DOHH2 (cell line): ENCODE data around the gene SRC.

Experiments
- H3F3A ChIP-seq: fragments of 200-600 bp; sonication (generic), shearing (Covaris generic); 2 replicates; pipeline ENCODE4 v1.6.0; 2016; ENCODE audit warnings: antibody characterized with exemption, mild to moderate bottlenecking; ENCODE audit not compliant: control insufficient read depth, insufficient read depth
- H3K27ac ChIP-seq: fragments of 200-600 bp; sonication (generic); 2 replicates; pipeline ENCODE4 v1.5.1; 2014; ENCODE audit warnings: low read depth, mild to moderate bottlenecking, low read length, moderate library complexity
- H3K27me3 ChIP-seq: fragments of 200-600 bp; sonication (generic); 2 replicates; pipeline ENCODE4 v1.6.1; 2014; ENCODE audit warnings: mild to moderate bottlenecking, low read length, mixed read lengths; ENCODE audit not compliant: control insufficient read depth
- H3K36me3 ChIP-seq: fragments of 200-600 bp; sonication (generic); 2 replicates; pipeline ENCODE4 v1.6.1; 2014; ENCODE audit warnings: mild to moderate bottlenecking, low read length, moderate library complexity, mixed read lengths; ENCODE audit not compliant: control insufficient read depth
- H3K4me1 ChIP-seq: fragments of 200-600 bp; sonication (generic); 2 replicates; pipeline ENCODE4 v1.6.1; 2014; ENCODE audit warnings: mild to moderate bottlenecking, low read length, mixed read lengths; ENCODE audit not compliant: control insufficient read depth
- H3K4me2 ChIP-seq: fragments of 200-600 bp; sonication (generic); 2 replicates; pipeline ENCODE4 v1.6.0; 2014; ENCODE audit warnings: mild to moderate bottlenecking, low read length, moderate library complexity
- H3K4me3 ChIP-seq: fragments of 200-600 bp; sonication (generic); 2 replicates; pipeline ENCODE4 v1.5.1; 2014; ENCODE audit warnings: mild to moderate bottlenecking, low read length, mixed read lengths
- H3K79me2 ChIP-seq: fragments of 200-600 bp; sonication (generic); 2 replicates; pipeline ENCODE4 v1.6.1; 2014; ENCODE audit warnings: mild to moderate bottlenecking, low read length, mixed read lengths; ENCODE audit not compliant: control insufficient read depth
- H3K9me2 ChIP-seq: fragments of 200-600 bp; sonication (generic); replicated peaks from 2 replicates; pipeline ENCODE4 v1.6.1; 2014; ENCODE audit warnings: mild to moderate bottlenecking, low read length, mixed read lengths; ENCODE audit not compliant: control insufficient read depth
- H3K9me3 ChIP-seq: fragments of 200-600 bp; sonication (generic); 2 replicates; pipeline ENCODE4 v1.6.1; 2014; ENCODE audit warnings: antibody characterized with exemption, low read length, mixed read lengths; ENCODE audit not compliant: control insufficient read depth, insufficient read depth
- H4K20me1 ChIP-seq: fragments of 200-600 bp; sonication (generic); 2 replicates; pipeline ENCODE4 v1.6.0; 2014; ENCODE audit warnings: low read depth, mild to moderate bottlenecking, antibody characterized with exemption, low read length, moderate library complexity; ENCODE audit not compliant: control insufficient read depth, insufficient read depth
- CTCF ChIP-seq: fragments of 200-600 bp; sonication (generic); IDR thresholded peaks from one replicate; pipeline ENCODE4 v1.5.1; 2014; ENCODE audit warnings: antibody characterized with exemption, mild to moderate bottlenecking, low read depth, low read length; ENCODE audit not compliant: poor library complexity, severe bottlenecking
- EZH2phosphoT487 ChIP-seq: fragments of 200-600 bp; sonication (generic); IDR thresholded peaks from 2 replicates; pipeline ENCODE4 v1.6.1; 2017; ENCODE audit warnings: borderline replicate concordance, mild to moderate bottlenecking, antibody characterized with exemption, low read length, moderate library complexity, mixed read lengths

SRC gene

GRCh38 chr20:37309936-37310590 is 35.9 kb upstream of the SRC start:
- no peaks in the 10 kb centered on the region for H3F3A ChIP-seq
- H3K4me1 ChIP-seq: peaks cover 11% of the 10 kb centered on the region
- H3K27ac ChIP-seq: no peak overlapping the region
- TF ChIP-seq CTCF (no peak), EZH2phosphoT487 (no peak)
- H3K9me2 ChIP-seq: no peaks in the 10 kb centered on the region
- H3K27me3 ChIP-seq: no peaks in the 10 kb centered on the region
- peaks cover 3% of the 10 kb centered on the region for H3K79me2 ChIP-seq
- H3K36me3 ChIP-seq: peaks cover 27% of the 10 kb centered on the region; the same call in 1 of the 2 replicates
- H3K4me2 ChIP-seq: no peak overlapping the region
- no peaks in the 10 kb centered on the region for H3K9me3 ChIP-seq
- H4K20me1 ChIP-seq: 0 out of 2 replicates have a peak, but pooled peaks cover 4% of the 10 kb centered on the region
- H3K4me3 ChIP-seq: no peak overlapping the region

- H4K20me1 ChIP-seq: peaks cover 4% of the 10 kb centered on the region; the same call in 1 of the 2 replicates
- H3K4me3 ChIP-seq: no peak overlapping the region
- no peak for TF ChIP-seq CTCF
- TF ChIP-seq EZH2phosphoT487: no peak
- H3K36me3 ChIP-seq: peaks cover 33% of the 10 kb centered on the region
- H3K9me2 ChIP-seq: no peaks in the 10 kb centered on the region
- no peaks in the 10 kb centered on the region for H3K27me3 ChIP-seq
- H3K9me3 ChIP-seq: no peaks in the 10 kb centered on the region
- peaks cover 20% of the 10 kb centered on the region for H3K4me1 ChIP-seq
- H3F3A ChIP-seq: no peaks in the 10 kb centered on the region
- H3K79me2 ChIP-seq: peaks cover 3% of the 10 kb centered on the region
- H3K27ac ChIP-seq: no peak overlapping the region
- H3K4me2 ChIP-seq: no peak overlapping the region
These were observed 35.0 kb upstream of the SRC start for GRCh38 chr20:37310951-37311350.

DNA sequence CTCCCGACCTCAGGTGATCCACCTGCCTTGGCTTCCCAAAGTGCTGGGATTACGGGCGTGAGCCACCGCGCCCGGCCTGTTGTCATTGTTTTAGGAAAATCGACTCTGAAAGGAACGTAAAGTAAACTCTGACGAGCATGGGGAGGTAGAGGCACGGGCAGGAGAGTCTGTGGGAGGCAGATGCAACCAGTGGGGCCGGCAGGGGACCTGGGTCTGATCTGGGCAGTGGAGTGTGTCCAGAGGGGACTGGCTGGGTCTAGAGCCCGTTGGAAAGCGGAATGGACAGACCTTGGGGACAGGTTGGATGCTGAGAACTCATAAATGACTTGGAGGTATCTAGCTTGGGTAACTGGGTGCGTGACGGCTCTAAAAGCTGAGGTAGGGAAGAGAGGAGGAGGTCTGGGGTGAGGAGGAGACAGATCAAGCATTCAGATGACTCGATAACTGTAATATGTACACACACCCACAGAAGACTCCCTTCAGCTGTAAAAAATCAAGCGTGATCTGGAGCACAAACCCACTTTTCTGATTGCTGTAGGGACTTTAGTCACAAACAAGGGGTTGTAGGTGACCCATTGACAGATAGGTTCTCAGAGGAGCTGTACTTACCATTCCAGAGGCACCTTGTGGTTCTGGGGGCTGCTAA is 34.1 kb upstream of the SRC start:
- Histone ChIP-seq H3K9me2 (no peaks in the 10 kb centered on the region), H3K27me3 (no peaks in the 10 kb centered on the region), H3K9me3 (no peaks in the 10 kb centered on the region), H3K4me3 (no peak overlapping the region), H3K4me2 (no peak overlapping the region), H3K4me1 (peaks cover 29% of the 10 kb centered on the region), H3F3A (no peaks in the 10 kb centered on the region), H4K20me1 (peaks cover 4% of the 10 kb centered on the region; the same call in 1 of the 2 replicates), H3K27ac (no peak overlapping the region), H3K36me3 (peaks cover 37% of the 10 kb centered on the region), H3K79me2 (peaks cover 3% of the 10 kb centered on the region)
- TF ChIP-seq EZH2phosphoT487 (no peak), CTCF (no peak)
